ENCODE results near the gene SH2D3A. TPM values are rescaled to one million over a fixed set of nuclear protein-coding genes. Genes with fewer than 3 reads are reported as not detected.

Gene SH2D3A
- total RNA-seq, 1 donor from 2014 or later: 1.1 TPM

DNA sequence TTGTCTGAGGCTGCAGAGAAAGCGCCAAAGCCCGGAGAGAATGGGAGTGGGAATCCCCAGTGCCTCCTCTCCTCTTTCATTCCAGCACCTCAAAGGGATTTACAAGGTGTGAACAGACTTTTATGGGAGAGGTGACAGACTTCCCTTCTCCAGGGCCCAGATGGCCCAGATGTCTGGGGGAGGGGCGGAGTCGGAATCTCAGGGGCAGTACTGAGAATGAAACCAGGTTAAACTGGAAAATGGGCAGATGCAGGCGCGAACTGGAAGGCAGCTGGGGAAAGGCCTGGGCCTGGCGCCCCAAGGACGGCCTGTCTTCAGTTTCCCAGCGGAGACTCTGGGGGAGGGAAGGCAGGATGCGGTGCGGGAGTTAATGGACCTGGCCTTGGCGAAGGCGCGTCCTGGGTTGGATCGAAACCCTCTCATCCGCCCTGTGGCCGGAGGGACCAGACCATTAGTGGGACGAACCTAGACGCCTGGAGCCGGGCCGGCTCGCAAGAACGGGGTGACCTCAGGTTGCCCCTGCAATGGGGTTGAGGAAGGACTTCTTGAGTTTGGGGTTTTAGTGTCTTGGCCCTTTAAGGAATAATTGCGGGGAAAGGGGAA is 28.3 kb downstream of the SH2D3A start:
- DNase-seq (ENCODE audit: low spot score) (no peak), ATAC-seq (no peak)

GRCh38 chr19:6737873-6738786 is 29.1 kb downstream of the SH2D3A start:
- DNase-seq (ENCODE audit: low spot score) (peak; percentile 99), ATAC-seq (peak; percentile 69)

GRCh38 chr19:6737284-6737872 is 29.9 kb downstream of the SH2D3A start, which contains the start of gene GPR108:
Gene GPR108, minus strand, starts transcription at chr19:6737580. Its CDS starts 4 bp downstream, at chr19:6737576.
- DNase-seq (ENCODE audit: low spot score): peak; percentile 100
- ATAC-seq: peak; percentile 71

DNA sequence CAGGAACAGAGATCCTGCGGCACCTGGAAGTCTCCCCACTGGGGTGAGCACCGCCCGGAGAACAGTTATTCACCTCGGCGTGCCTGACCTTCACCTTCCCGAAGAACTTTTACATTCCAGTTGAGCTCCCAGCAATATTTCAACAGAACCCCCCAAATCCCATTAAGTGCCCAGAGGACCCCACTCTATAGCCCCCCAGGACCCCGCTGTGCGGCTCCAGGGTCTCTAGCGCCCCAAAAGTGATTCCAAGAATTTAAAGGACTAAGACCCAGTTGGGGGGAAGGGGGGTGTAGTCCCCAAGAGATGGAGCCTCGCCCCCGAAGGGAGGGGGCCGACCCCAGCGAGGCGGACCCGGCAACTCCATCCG is 30.3 kb downstream of the SH2D3A start:
- no peak for DNase-seq (ENCODE audit: low spot score)
- ATAC-seq: no peak

DNA sequence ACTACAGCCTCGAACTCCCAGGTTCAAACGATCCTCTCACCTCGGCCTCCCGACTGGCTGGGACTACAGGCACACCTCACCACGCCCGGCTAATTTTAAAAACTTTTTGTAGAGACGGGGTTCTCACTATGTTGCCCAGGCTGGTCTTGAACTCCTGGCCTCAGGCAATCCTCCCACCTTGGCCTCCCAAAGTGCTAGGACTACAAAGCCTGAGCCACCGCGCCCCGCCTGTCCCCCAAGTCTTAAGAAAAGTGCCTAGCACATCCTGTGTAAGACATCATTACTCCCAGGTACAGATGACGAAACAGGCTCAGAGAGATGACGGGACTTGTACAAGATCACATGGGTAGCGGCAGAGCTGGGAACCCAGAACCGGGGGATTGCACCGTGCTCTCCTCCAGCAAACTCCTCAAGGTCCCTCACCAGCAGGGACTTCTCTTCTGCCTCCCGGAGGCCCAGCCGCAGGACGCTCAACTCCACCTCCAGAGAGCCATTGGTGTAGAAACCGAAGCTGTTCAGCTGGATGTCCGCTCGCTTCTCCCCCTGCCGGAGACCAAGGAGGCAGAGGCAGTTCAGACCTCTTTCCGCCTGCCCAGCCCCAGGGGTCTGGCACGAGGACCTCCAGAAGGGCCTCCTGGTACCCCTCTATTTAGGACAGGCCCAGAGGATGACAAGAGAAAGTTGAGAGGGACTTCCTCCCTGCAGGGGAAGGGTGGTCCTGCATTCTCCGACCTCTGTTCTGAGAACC is 30.9 kb downstream of the SH2D3A start:
- ATAC-seq: peak; percentile 41
- peak; percentile 79 for DNase-seq (ENCODE audit: low spot score)

DNA sequence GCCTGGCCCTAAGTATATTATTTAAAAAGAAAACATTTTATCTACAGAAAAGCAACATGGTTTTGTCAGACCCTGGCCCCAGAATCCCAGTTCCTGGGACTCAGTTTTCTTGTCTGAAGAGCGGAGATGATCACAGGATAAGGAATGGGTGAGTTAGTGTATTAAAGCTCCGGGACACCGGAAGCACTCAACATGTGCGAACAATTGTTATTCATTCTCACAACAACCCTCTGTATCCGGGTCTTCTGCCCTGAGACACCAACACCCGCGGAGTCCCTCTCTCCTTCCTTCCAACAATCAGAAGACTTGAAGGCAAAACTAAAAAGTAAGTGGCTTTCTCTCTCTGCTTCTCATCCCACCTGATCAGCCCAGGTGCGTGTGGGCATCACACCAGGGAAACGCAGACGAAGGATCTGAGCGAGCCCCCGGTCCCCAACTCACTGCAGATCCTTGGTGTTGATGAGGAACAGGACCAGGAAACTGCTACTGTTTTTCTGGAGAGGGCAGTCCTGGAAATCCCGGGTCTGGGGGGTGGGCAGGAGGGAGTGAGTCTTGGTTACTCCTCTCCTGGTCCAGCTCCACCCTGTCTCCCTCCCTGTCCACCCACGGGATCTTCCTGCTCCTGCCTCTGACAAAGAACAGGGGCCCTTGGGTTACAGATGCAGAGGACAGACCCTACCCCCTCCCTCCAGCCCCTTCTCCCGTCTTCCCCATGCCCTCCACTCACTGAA is 31.9 kb downstream of the SH2D3A start:
- no peak for ATAC-seq

GRCh38 chr19:6734096-6734696 is 33.0 kb downstream of the SH2D3A start:
- DNase-seq (ENCODE audit: low spot score) (no peak), ATAC-seq (no peak)

More for the DNA sequence above, 31.9 kb downstream of the SH2D3A start:
- no peak for DNase-seq (ENCODE audit: low spot score)

DNA sequence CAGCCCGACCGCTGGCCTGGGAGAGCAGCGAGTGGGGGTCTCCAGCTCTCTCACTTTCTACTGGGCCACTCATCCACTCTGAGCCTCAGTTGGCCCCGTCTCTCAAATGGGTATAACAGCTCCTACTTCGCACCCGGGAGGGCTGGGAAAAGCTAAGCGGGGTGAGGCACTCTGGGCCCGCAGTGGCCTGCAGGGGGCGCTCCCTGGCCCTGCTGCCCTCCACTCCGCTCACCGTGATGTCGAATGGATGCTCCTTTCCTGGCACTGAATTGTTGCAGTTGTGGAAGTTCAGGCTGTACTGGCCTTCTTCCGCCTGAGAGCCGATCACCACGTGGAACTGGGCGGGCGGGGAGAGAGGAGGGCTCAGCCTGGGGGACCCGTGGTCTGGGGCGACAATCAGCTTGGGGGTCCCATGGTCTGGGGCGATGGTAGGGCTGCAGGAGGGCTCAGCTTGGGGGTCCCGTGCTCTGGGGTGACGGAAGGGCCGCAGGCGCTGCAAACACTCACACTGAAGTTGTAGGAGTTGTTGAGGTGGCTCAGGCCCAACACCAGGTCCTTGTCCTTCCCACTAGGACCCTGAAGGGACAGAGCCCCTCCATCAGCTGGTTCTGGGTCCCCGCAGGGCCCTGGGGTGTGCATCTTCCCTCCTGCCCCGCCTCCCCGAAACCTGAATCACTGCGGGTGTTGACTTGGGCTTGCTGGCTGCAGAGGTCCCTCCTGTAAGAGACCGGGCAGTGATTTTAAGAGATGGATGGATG is 33.7 kb downstream of the SH2D3A start:
- ATAC-seq (no peak), DNase-seq (ENCODE audit: low spot score) (no peak)

GRCh38 chr19:6732803-6733337 is 34.4 kb downstream of the SH2D3A start:
- DNase-seq (ENCODE audit: low spot score) (no peak), ATAC-seq (no peak)

GRCh38 chr19:6731822-6732221 is 35.4 kb downstream of the SH2D3A start:
- no peak for DNase-seq (ENCODE audit: low spot score)
- ATAC-seq: no peak

DNA sequence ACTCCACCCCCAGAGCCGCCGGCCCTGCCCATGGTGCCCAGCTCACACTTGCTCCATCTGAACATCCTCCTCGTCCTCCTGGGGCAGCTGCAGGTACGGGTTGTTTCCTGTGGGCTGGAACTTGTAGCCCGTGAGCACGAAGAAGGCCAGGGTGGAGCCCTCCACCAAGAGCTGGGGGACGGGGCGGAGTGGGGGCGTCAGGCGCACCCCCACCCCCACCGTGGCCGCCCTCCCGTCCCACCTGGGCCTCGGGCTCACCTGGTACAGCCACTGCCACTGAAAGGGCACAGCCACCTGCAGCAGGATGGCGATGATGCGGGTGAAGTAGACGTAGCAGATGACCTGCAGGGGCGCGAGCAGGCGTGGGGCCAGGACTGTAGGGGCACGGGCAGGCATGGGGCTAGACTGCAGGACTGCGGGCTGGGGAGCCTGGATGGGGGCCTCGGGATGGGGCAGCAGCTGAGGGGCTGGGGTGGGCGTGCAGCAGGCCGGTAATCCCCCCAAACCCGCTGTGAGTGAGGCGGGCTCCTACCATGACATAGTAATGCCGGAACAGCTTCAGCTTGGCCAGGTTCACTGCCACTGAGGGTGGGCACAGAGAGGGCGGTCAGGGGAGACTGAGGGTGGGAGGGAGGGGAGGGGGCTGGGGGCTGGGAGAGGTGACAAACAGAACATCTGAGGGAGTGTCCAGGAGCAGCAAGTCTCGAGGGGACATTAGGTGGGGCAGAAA is 36.1 kb downstream of the SH2D3A start:
- peak; percentile 16 for ATAC-seq

DNA sequence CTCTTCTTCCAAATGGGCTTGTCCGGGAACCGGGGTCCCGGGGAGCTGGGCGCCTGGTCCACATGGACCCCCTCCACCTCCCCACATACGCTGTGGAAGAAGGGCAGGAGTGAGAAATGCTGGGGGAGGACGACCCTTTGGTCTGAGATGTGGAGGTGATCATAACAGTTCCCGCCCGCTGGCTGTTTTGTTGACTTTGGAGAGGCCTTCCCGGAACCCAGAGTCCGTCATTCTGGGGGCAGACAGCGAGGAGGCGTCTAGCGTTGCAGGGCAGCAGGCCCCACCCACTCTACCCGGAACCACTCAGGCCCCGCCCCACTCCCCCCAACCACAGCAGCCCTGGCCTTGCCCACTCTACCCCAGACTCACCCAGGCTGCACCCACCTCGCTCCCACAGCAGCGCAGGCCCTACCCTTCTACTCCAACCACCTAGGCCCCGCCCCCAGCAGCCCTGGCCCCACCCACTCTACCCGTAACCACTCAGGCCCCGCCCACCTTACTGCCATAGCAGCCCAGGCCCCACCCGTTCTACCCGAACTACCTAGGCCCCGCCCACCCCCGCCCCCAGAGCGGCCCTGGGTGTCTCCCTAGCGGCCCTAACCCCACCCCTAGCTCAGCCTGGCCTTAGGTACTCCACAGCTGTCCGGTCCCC is 37.0 kb downstream of the SH2D3A start:
- peak; percentile 84 for ATAC-seq
- DNase-seq (ENCODE audit: low spot score): peak; percentile 98

More for the DNA sequence above, 36.1 kb downstream of the SH2D3A start:
- DNase-seq (ENCODE audit: low spot score): peak; percentile 55

- DNase-seq (ENCODE audit: low spot score) (peak; percentile 75), ATAC-seq (peak; percentile 41)
Measured at GRCh38 chr19:6729573-6730152, 37.6 kb downstream of the SH2D3A start.

DNA sequence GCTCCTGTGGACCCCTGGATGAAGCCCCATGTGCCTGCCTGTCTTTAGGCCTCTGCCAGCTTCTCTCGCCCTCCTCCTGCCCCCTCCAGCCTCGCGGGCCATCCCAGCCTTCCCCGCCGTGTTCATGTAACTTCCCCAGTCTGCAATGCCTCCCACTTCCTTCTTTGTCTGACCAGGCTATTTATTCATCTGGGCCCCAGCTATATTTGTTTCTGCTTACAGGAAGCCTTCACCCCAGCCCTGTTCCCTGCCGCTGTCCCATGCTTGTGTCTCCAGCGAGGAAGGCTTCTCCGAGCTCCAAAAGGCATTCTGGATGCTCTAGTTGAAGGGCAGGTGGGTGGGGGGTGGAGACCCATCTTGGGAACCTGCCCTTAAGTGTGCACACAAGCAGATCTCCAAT is 38.9 kb downstream of the SH2D3A start:
- ATAC-seq (no peak), DNase-seq (ENCODE audit: low spot score) (no peak)

GRCh38 chr19:6725513-6726231 is 41.6 kb downstream of the SH2D3A start:
- peak; percentile 34 for ATAC-seq
- peak; percentile 66 for DNase-seq (ENCODE audit: low spot score)

DNA sequence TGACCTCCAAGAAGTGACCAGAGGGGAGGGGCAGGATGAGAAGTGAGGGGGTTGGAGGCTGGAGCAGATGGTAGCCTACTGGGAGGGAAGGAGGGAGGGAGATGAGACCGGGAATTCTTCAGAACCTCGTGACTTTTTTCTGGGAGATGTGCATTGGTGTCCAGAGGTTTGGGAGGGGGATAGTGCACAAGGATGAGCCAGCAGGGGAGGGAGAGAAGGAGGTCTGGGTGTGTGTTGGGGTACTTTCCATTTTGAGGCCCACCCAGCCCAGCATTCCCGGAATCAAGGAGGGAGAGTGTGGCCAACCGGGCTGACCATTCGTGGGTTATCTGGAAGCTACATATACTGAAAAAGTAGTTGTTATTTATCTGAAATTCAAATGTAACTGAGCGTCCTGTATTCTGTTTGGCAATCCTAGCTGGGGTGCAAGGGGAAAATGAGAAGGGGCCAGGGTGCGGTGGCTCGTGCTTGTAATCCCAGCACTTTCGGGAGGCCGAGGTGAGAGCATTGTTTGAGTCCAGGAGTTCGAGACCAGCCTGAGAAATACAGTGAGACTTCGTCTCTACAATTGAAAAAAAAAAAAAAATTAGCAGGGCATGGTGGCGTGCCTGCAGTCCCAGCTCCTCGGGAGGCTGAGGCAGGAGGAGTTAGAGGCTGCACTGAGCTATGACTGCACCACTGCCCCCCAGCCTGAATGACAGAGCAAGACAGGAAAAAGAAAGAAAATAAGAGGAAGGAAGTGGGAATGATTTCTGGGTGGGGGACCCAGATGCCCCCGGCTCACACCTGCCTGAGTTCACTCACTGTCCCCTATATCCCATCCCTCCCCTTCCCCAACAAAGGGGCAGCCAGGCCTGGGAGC is 42.4 kb downstream of the SH2D3A start:
- no peak for DNase-seq (ENCODE audit: low spot score)

More for the DNA sequence above, 42.4 kb downstream of the SH2D3A start:
- no peak for ATAC-seq
